OCI-LY7 (cell line): Measurements from ENCODE around the gene SFSWAP.
"Not testable (repeated sequence)": the region's sequence is repeated elsewhere in the genome, so short reads cannot be mapped to it uniquely, and the experiment has no call there.

Experiments
- EZH2phosphoT487 ChIP-seq: fragments of 200-600 bp; sonication (generic); IDR thresholded peaks from 2 replicates; pipeline ENCODE4 v1.6.1; 2018; ENCODE audit warnings: low read depth, borderline replicate concordance, mild to moderate bottlenecking, mixed run types, antibody characterized with exemption, low read length, moderate library complexity, mixed read lengths
- TF ChIP-seq, protein P1 (sequence below): fragments of 200-600 bp; sonication (generic); conservative IDR thresholded peaks from 2 replicates; pipeline ENCODE4 v1.5.1; 2014; ENCODE audit warnings: mild to moderate bottlenecking, antibody characterized with exemption, low read length, moderate library complexity, mixed read lengths

- TF ChIP-seq, protein P1, sequence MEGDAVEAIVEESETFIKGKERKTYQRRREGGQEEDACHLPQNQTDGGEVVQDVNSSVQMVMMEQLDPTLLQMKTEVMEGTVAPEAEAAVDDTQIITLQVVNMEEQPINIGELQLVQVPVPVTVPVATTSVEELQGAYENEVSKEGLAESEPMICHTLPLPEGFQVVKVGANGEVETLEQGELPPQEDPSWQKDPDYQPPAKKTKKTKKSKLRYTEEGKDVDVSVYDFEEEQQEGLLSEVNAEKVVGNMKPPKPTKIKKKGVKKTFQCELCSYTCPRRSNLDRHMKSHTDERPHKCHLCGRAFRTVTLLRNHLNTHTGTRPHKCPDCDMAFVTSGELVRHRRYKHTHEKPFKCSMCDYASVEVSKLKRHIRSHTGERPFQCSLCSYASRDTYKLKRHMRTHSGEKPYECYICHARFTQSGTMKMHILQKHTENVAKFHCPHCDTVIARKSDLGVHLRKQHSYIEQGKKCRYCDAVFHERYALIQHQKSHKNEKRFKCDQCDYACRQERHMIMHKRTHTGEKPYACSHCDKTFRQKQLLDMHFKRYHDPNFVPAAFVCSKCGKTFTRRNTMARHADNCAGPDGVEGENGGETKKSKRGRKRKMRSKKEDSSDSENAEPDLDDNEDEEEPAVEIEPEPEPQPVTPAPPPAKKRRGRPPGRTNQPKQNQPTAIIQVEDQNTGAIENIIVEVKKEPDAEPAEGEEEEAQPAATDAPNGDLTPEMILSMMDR, result not testable (repeated sequence)
- TF ChIP-seq EZH2phosphoT487, result not testable (repeated sequence)
These were observed 32.5 kb downstream of the SFSWAP start for GRCh38 chr12:131743410-131743809.
